Vein endothelial cell (primary cell): Measurements from ENCODE around the gene CCK. TPM values are rescaled to one million over a fixed set of nuclear protein-coding genes. Genes with fewer than 3 reads are reported as not detected.

ENCODE experiments used
- small RNA-seq: library from RNA; depleted of rRNA; stranded (forward); fragments of <200 nt; gene quantifications from one replicate; pipeline ENCODE3, GENCODE V24; 2012
- total RNA-seq: library from RNA; depleted of rRNA; stranded (reverse); fragments of >200 nt; gene quantifications from 2 replicates; pipeline ENCODE4 v1.2.3, GENCODE V29; 2012

Gene CCK, protein sequence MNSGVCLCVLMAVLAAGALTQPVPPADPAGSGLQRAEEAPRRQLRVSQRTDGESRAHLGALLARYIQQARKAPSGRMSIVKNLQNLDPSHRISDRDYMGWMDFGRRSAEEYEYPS
- total RNA-seq = not detected in 2 replicates

DNA sequence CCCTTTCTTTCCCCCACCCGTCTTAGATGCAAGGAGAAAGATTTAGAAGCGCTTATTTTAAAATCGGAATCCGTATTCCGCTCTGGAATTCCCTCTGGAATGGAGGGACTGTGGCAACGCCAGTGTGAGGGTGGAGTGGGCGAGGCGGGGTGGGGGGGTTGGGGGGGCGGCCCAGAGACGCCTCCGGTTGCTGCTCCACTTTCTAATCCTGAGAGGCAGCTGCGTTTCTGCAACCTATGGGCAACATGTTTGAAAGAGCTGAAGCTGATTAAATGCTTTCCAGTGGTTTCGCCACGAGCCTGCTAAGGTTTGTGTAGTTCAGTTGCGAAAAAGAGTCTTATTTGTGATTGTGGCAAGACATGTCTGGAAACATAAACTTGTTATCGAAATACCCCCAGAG, at the start of gene CCK:
TSS of gene CCK (minus strand) at position 101 of the 400 bp plus-strand sequence. CDS start 2,555 bp downstream, outside the sequence.

Small RNA genes within 50 kb of the gene (small RNA-seq; reads per million reads assigned to genes)
- 0.08 reads per million for gene RNU4-78P

Other genes with a start within 250 kb of the CCK start
- gene TRAK1, start 174.8 kb downstream of the CCK start, total RNA-seq = 70.4 and 85.3 TPM in 2 replicates
- not detected in 2 replicates for gene LYZL4, start 144.4 kb upstream of the CCK start, total RNA-seq
- gene VIPR1, start 236.5 kb upstream of the CCK start, total RNA-seq = 0.96 and 2.0 TPM in 2 replicates